HAP-1 (cell line): ENCODE results near the gene ZDHHC3.

ENCODE experiments used
- DNase-seq, 2 experiments: peaks; one replicate each; pipeline ENCODE4 v3.0.0-alpha.2; 2016 to 2020; ENCODE audit warnings: low spot score in 2 of 2
- H3K27me3 ChIP-seq: fragments of 250-450 bp; sonication (Bioruptor Pico); 2 replicates; pipeline ENCODE4 v1.5.1; 2020; ENCODE audit warnings: low read depth, mild to moderate bottlenecking, moderate library complexity
- H3K36me3 ChIP-seq: fragments of 250-450 bp; sonication (Bioruptor Pico); replicated peaks from 2 replicates; pipeline ENCODE4 v1.5.1; 2020; ENCODE audit warnings: mild to moderate bottlenecking
- H3K4me1 ChIP-seq: fragments of 250-450 bp; sonication (Bioruptor Pico); 2 replicates; pipeline ENCODE4 v1.5.1; 2020; ENCODE audit warnings: mild to moderate bottlenecking
- H3K4me3 ChIP-seq: fragments of 250-450 bp; sonication (Bioruptor Pico); 2 replicates; pipeline ENCODE4 v1.5.1; 2020; ENCODE audit warnings: mild to moderate bottlenecking, moderate library complexity
- H3K9me3 ChIP-seq: fragments of 250-450 bp; sonication (Bioruptor Pico); 2 replicates; pipeline ENCODE4 v1.5.1; 2020; ENCODE audit warnings: mild to moderate bottlenecking, moderate library complexity
- in situ Hi-C: fragments of 300-500 bp; cut with MboI; formaldehyde crosslinking; loops from 3 replicates; pipeline ENCODE4 v1.14.3; 2020; ENCODE audit warnings: low sequenced_read_pairs, inconsistent platforms, mixed read lengths

The ZDHHC3 gene

GRCh38 chr3:44966795-44967278 lies 9.1 kb downstream of the ZDHHC3 start:
- no peak for DNase-seq
- H3K9me3 ChIP-seq = no peaks in the 10 kb centered on the region
- no peaks in the 10 kb centered on the region for H3K36me3 ChIP-seq
- in situ Hi-C loops = no loop called here
- no peak overlapping the region for H3K4me3 ChIP-seq
- H3K27me3 ChIP-seq = no peaks in the 10 kb centered on the region
- H3K4me1 ChIP-seq = peaks cover 9% of the 10 kb centered on the region

GRCh38 chr3:44965165-44965564 lies 10.8 kb downstream of the ZDHHC3 start:
- no peak overlapping the region for H3K4me3 ChIP-seq
- DNase-seq = no peak
- peaks cover 12% of the 10 kb centered on the region for H3K4me1 ChIP-seq
- in situ Hi-C loops = no loop called here
- no peaks in the 10 kb centered on the region for H3K27me3 ChIP-seq
- H3K36me3 ChIP-seq = no peaks in the 10 kb centered on the region
- H3K9me3 ChIP-seq = no peaks in the 10 kb centered on the region

GRCh38 chr3:44963571-44964325 lies 12.2 kb downstream of the ZDHHC3 start:
- peaks cover 12% of the 10 kb centered on the region for H3K4me1 ChIP-seq
- in situ Hi-C loops = no loop called here
- H3K4me3 ChIP-seq = no peak overlapping the region
- no peak for DNase-seq
- no peaks in the 10 kb centered on the region for H3K27me3 ChIP-seq
- no peaks in the 10 kb centered on the region for H3K36me3 ChIP-seq
- no peaks in the 10 kb centered on the region for H3K9me3 ChIP-seq

GRCh38 chr3:44962621-44963393 lies 13.2 kb downstream of the ZDHHC3 start:
- in situ Hi-C loops = no loop called here
- Histone ChIP-seq H3K36me3 (0 out of 2 replicates have a peak, but pooled peaks cover 3% of the 10 kb centered on the region), H3K4me3 (no peak overlapping the region), H3K27me3 (no peaks in the 10 kb centered on the region), H3K9me3 (no peaks in the 10 kb centered on the region), H3K4me1 (peaks cover 12% of the 10 kb centered on the region)
- no peak for DNase-seq

- Histone ChIP-seq H3K4me1 (peaks cover 12% of the 10 kb centered on the region), H3K9me3 (no peaks in the 10 kb centered on the region), H3K36me3 (0 out of 2 replicates have a peak, but pooled peaks cover 3% of the 10 kb centered on the region), H3K27me3 (no peaks in the 10 kb centered on the region), H3K4me3 (no peak overlapping the region)
- no peak for DNase-seq
- in situ Hi-C loops = no loop called here
Observed at GRCh38 chr3:44961888-44962287, 14.1 kb downstream of the ZDHHC3 start.

GRCh38 chr3:44960387-44961026 lies 15.5 kb downstream of the ZDHHC3 start:
- no peaks in the 10 kb centered on the region for H3K9me3 ChIP-seq
- peaks cover 12% of the 10 kb centered on the region for H3K4me1 ChIP-seq
- no peaks in the 10 kb centered on the region for H3K27me3 ChIP-seq
- H3K36me3 ChIP-seq = 0 out of 2 replicates have a peak, but pooled peaks cover 3% of the 10 kb centered on the region
- in situ Hi-C loops = no loop called here
- DNase-seq = no peak
- H3K4me3 ChIP-seq = no peak overlapping the region

GRCh38 chr3:44958386-44958785 lies 17.6 kb downstream of the ZDHHC3 start:
- DNase-seq = no peak
- H3K4me3 ChIP-seq = no peak overlapping the region
- H3K9me3 ChIP-seq = no peaks in the 10 kb centered on the region
- H3K27me3 ChIP-seq = no peaks in the 10 kb centered on the region
- H3K4me1 ChIP-seq = peaks cover 12% of the 10 kb centered on the region
- in situ Hi-C loops = no loop called here
- 0 out of 2 replicates have a peak, but pooled peaks cover 3% of the 10 kb centered on the region for H3K36me3 ChIP-seq

GRCh38 chr3:44957986-44958385 lies 18.0 kb downstream of the ZDHHC3 start:
- H3K4me1 ChIP-seq = peaks cover 12% of the 10 kb centered on the region
- H3K36me3 ChIP-seq = 0 out of 2 replicates have a peak, but pooled peaks cover 3% of the 10 kb centered on the region
- DNase-seq = no peak
- no peaks in the 10 kb centered on the region for H3K9me3 ChIP-seq
- no peak overlapping the region for H3K4me3 ChIP-seq
- in situ Hi-C loops = no loop called here
- H3K27me3 ChIP-seq = no peaks in the 10 kb centered on the region

- in situ Hi-C loops = no loop called here
- Histone ChIP-seq H3K4me1 (peaks cover 6% of the 10 kb centered on the region), H3K9me3 (no peaks in the 10 kb centered on the region), H3K4me3 (no peak overlapping the region), H3K27me3 (no peaks in the 10 kb centered on the region), H3K36me3 (0 out of 2 replicates have a peak, but pooled peaks cover 3% of the 10 kb centered on the region)
- DNase-seq = no peak
Observed at GRCh38 chr3:44955917-44956316, 20.1 kb downstream of the ZDHHC3 start.

GRCh38 chr3:44954962-44955361 lies 21.0 kb downstream of the ZDHHC3 start:
- Histone ChIP-seq H3K36me3 (0 out of 2 replicates have a peak, but pooled peaks cover 3% of the 10 kb centered on the region), H3K4me1 (peaks cover 8% of the 10 kb centered on the region)
- no peak for DNase-seq

GRCh38 chr3:44954304-44954703 lies 21.7 kb downstream of the ZDHHC3 start:
- Histone ChIP-seq H3K36me3 (0 out of 2 replicates have a peak, but pooled peaks cover 3% of the 10 kb centered on the region), H3K4me1 (peaks cover 14% of the 10 kb centered on the region), H3K27me3 (no peaks in the 10 kb centered on the region), H3K4me3 (no peak overlapping the region), H3K9me3 (no peaks in the 10 kb centered on the region)
- in situ Hi-C loops = no loop called here
- DNase-seq = no peak

More at GRCh38 chr3:44954962-44955361, 21.0 kb downstream of the ZDHHC3 start:
- Histone ChIP-seq H3K27me3 (no peaks in the 10 kb centered on the region), H3K4me3 (no peak overlapping the region), H3K9me3 (no peaks in the 10 kb centered on the region)
- in situ Hi-C loops = no loop called here

- Histone ChIP-seq H3K36me3 (no peaks in the 10 kb centered on the region), H3K4me3 (no peak overlapping the region), H3K27me3 (no peaks in the 10 kb centered on the region), H3K9me3 (no peaks in the 10 kb centered on the region), H3K4me1 (peaks cover 14% of the 10 kb centered on the region)
- no peak for DNase-seq
- in situ Hi-C loops = no loop called here
Observed at GRCh38 chr3:44952689-44953088, 23.3 kb downstream of the ZDHHC3 start.

- H3K36me3 ChIP-seq = no peaks in the 10 kb centered on the region
- DNase-seq = peak; percentile 94 to 99
- H3K27me3 ChIP-seq = no peaks in the 10 kb centered on the region
- in situ Hi-C loops = no loop called here
- no peaks in the 10 kb centered on the region for H3K9me3 ChIP-seq
- peaks cover 14% of the 10 kb centered on the region for H3K4me1 ChIP-seq
- H3K4me3 ChIP-seq = no peak overlapping the region
Observed at GRCh38 chr3:44950275-44950734, 25.7 kb downstream of the ZDHHC3 start.
